Epithelial cell of proximal tubule (primary cell): ENCODE measurements around the gene OTOGL. TPM values are rescaled to one million over a fixed set of nuclear protein-coding genes. Genes with fewer than 3 reads are reported as not detected.

ENCODE experiments used
- DNase-seq: peaks from one replicate; pipeline ENCODE4 v3.0.0-alpha.2; 2011; ENCODE audit warnings: low read depth
- H3K4me3 ChIP-seq: 2 replicates; pipeline ENCODE4 v1.5.1; 2011; ENCODE audit warnings: low read depth, mild to moderate bottlenecking, low read length
- total RNA-seq: library from RNA; depleted of rRNA; stranded (reverse); fragments of >200 nt; gene quantifications from 2 replicates; pipeline ENCODE4 v1.2.3, GENCODE V29; 2015
- TF ChIP-seq, protein P1 (sequence below): conservative IDR thresholded peaks from 2 replicates; pipeline ENCODE4 v1.5.1; 2012; ENCODE audit warnings: low read depth, mild to moderate bottlenecking, low read length

The OTOGL gene
- total RNA-seq, 1 donor from 2014 or later: not detected

DNA sequence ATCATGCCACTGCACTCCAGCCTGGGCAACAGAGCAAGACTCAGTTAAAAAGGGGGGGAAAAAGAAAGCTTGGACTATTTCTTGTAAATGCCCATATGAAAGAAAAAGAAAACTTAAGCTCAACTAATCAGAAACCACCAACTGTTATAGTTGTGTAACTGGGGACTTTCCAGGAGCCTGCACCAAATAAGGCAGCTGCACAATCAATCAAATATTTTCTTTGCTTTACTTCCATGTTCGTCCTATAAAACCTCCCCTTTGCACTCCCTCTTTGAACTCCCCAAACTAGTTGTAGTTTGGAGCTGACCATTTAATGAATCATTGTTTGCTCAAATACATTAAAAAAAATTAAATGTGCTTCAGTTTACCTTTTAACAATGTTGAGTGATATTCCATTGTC is 54.9 kb downstream of the OTOGL start:
- TF ChIP-seq, protein P1, sequence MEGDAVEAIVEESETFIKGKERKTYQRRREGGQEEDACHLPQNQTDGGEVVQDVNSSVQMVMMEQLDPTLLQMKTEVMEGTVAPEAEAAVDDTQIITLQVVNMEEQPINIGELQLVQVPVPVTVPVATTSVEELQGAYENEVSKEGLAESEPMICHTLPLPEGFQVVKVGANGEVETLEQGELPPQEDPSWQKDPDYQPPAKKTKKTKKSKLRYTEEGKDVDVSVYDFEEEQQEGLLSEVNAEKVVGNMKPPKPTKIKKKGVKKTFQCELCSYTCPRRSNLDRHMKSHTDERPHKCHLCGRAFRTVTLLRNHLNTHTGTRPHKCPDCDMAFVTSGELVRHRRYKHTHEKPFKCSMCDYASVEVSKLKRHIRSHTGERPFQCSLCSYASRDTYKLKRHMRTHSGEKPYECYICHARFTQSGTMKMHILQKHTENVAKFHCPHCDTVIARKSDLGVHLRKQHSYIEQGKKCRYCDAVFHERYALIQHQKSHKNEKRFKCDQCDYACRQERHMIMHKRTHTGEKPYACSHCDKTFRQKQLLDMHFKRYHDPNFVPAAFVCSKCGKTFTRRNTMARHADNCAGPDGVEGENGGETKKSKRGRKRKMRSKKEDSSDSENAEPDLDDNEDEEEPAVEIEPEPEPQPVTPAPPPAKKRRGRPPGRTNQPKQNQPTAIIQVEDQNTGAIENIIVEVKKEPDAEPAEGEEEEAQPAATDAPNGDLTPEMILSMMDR: no peak
- H3K4me3 ChIP-seq: no peak overlapping the region
- no peak for DNase-seq

- TF ChIP-seq, protein P1: no peak
- DNase-seq: no peak
- no peak overlapping the region for H3K4me3 ChIP-seq
Observed at GRCh38 chr12:80156306-80156705, 57.0 kb downstream of the OTOGL start.

DNA sequence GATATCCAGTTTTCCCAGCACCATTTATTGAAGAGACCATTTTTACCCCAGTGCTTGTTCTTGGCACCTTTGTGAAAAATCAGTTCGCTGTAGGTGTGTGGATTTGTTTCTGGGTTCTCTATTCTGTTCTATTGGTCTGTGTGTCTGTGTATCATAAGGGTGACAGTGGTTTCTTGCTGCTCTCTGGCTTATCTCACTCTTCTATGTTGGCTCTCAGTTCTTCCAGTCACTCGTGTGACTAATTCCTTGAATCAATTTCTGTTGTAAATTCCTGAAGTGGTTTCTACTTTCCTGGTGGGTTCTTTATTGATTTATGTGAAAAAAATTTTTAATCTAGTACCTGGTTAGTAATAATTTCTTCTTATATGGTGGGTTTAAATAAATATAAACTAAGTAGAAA is 58.3 kb downstream of the OTOGL start:
- TF ChIP-seq, protein P1: no peak
- no peak overlapping the region for H3K4me3 ChIP-seq
- DNase-seq: no peak

DNA sequence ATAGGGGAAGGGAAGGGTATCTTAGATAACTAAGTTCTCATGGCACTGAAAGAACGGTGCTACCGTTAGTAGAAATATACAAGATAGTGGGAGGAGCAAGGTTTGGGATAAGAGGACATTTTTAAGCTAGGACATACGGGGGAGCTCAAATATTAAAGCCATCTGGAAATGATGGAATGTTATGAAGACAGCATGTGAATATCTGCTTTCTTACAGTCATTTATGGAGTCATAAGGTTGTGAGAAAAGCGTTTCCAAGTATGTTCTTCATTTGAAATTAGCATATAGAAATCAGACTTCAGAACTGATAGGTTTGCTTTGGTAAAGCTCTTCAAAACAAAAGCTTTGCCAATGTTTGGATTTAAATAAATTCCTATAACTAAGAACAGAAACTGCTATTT is 62.3 kb downstream of the OTOGL start:
- TF ChIP-seq, protein P1: no peak
- DNase-seq: no peak
- no peak overlapping the region for H3K4me3 ChIP-seq

- TF ChIP-seq, protein P1: no peak
- H3K4me3 ChIP-seq: no peak overlapping the region
- DNase-seq: no peak
Observed at GRCh38 chr12:80162177-80162576, 62.8 kb downstream of the OTOGL start.

DNA sequence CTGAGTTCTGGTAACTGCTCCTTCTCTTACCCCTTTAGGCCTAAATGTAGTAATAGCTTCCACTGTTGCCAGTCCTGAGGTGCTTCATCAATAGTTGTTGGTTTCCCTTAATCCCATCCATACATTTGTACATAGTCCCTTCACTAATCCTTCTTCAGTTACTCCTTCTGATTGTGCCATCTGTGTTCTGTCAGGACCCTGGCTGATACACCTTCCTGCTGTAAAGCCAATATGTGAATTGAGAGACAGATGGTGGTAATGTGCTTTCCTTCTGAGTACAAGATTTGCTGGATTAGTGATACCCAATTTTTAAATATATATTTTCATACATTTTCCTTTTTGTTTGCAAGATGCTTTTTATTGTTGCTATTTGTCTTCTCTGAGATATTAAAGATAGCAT is 66.4 kb downstream of the OTOGL start:
- DNase-seq: no peak
- TF ChIP-seq, protein P1: no peak

GRCh38 chr12:80166751-80167150 is 67.4 kb downstream of the OTOGL start:
- DNase-seq: no peak
- TF ChIP-seq, protein P1: no peak
- H3K4me3 ChIP-seq: no peak overlapping the region

More for the DNA sequence above, 66.4 kb downstream of the OTOGL start:
- no peak overlapping the region for H3K4me3 ChIP-seq
